Activated T-cell treated with anti-CD3 and anti-CD28 coated beads, Interleukin-2, amount 50 U/mL, for 4 hours (primary cell): ENCODE data around the gene PSMB11. TPM values are rescaled to one million over a fixed set of nuclear protein-coding genes. Genes with fewer than 3 reads are reported as not detected.
A peak's percentile ranks its signal among the peaks of the same experiment; 100 is the strongest.

Source experiments
- ATAC-seq, 2 donors: fragments of 200-7000 bp; cut with Tn5 transposase; one replicate each; pipeline ENCODE4 v1.10.0; 2021
- DNase-seq: peaks from one replicate; pipeline ENCODE4 v3.0.0-alpha.2; 2020
- H3K27me3 Mint-ChIP-seq: one replicate; pipeline ENCODE4 v1.8.0; 2021; ENCODE audit warnings: low read depth, mixed read lengths
- H3K36me3 Mint-ChIP-seq: one replicate; pipeline ENCODE4 v1.8.0; 2022; ENCODE audit warnings: mixed read lengths; ENCODE audit not compliant: insufficient read depth
- H3K4me1 Mint-ChIP-seq: one replicate; pipeline ENCODE4 v1.8.0; 2021; ENCODE audit warnings: low read depth, mixed read lengths
- H3K4me3 Mint-ChIP-seq: one replicate; pipeline ENCODE4 v1.8.0; 2021; ENCODE audit warnings: mild to moderate bottlenecking, moderate library complexity, mixed read lengths
- H3K9me3 Mint-ChIP-seq: one replicate; pipeline ENCODE4 v1.8.0; 2021; ENCODE audit warnings: mixed read lengths
- total RNA-seq, 3 donors: library from RNA; stranded (reverse); gene quantifications; one replicate each; pipeline ENCODE4 v1.2.1, GENCODE V29; 2021

The PSMB11 gene
- total RNA-seq, 3 donors from 2014 or later: not detected

DNA sequence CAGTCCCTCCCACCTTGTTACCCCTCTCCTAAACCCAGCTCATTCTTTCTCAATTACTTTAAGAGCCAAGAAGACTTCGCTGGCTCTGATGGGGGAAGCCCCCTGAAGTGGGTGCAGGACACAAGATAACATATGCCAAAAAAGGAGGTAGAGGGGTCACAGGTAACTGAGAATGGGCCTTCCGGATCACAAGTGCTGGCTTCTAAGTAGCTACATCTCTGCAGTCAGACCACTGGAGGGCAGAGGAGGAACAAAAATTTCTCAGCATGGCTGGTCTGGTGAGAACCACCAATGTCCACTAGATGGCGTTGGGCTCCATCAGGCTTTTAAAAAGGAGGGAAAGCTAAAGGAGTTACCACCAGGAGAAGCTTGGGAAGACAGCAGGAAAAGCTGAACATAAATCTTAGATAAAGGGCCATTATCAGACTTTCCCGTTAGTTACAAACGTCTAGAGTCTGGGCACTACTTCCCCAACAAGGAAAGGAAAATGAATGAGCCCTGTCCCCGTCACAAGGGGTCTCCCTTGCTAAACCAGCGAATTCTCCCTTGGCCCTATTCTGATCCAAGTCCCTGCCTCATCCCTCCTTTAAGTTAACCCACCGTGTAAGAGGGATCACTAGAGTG lies 26.9 kb downstream of the PSMB11 start:
- Mint-ChIP-seq H3K27me3 (no peaks in the 10 kb centered on the region), H3K9me3 (no peaks in the 10 kb centered on the region), H3K36me3 (peaks cover 29% of the 10 kb centered on the region), H3K4me1 (peaks cover 35% of the 10 kb centered on the region), H3K4me3 (peak overlapping the region; percentile 51)
- DNase-seq (peak; percentile 62), ATAC-seq (peak; percentile 71 to 80)

DNA sequence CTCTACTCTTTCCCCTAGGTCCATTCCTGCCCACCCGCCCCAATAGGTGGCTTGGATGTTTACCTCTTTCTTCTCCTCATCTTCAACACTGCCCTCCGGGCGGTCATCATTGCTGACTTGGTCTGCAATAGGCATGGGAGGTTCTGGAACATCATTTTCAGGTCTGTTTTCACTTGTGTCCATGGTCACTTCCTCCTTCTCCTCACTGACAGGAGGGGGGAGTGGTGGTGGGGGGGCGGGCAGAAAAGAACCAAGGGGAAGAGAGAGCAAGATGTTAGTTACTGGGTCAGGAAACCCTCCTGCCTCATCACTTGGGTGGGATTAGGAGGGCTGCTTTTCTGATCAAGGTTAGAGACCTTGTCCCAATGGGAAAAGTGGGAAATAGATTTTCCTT lies 27.4 kb downstream of the PSMB11 start:
- ATAC-seq (no peak), DNase-seq (no peak)
- Mint-ChIP-seq H3K4me1 (peaks cover 35% of the 10 kb centered on the region), H3K9me3 (no peaks in the 10 kb centered on the region), H3K36me3 (peaks cover 25% of the 10 kb centered on the region), H3K4me3 (peak overlapping the region; percentile 50), H3K27me3 (no peaks in the 10 kb centered on the region)

DNA sequence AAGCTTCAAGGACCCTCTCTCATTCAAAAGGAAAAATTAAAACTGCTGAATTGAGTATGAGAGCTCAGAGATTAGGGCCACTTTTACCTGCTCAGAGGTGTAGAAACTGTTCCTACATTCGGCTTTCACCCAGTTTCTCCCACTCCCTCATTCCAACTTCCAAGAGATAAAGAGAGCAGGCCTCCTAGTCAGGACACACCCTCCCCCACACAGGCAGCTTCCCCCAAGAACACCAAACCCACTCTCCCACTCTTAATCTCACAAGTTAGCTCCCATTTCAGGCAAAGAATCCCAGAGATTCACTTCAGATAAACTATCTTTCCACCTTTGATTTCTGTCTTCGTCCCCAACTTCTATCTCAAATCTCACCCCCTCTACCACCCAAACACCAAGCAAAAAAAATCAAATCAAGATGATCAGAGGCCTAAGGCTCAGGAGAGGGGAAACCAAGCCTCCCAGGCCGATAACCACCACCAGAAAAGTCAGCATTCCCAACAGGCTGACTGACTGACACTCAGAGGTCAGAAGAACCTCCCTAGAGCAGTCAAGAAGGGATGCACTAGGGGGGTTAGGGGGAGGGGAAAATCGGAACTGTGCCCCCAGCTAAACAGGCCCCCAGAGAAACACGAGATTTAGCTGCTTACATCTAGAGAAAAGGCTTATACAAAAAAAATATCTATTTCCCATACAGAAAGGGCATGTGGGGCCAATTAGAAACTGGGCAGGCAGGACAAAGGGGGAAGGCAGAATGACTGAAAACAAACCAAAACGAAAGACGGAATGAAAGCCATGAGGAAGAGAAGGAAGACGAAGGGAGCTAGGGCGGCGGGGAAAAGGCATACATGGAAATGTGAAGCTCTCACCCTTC lies 28.5 kb downstream of the PSMB11 start:
- H3K9me3 Mint-ChIP-seq: no peaks in the 10 kb centered on the region
- H3K4me3 Mint-ChIP-seq: peak overlapping the region; percentile 97
- H3K4me1 Mint-ChIP-seq: peaks cover 37% of the 10 kb centered on the region
- no peaks in the 10 kb centered on the region for H3K27me3 Mint-ChIP-seq
- ATAC-seq: no peak
- H3K36me3 Mint-ChIP-seq: peaks cover 26% of the 10 kb centered on the region
- DNase-seq: no peak

DNA sequence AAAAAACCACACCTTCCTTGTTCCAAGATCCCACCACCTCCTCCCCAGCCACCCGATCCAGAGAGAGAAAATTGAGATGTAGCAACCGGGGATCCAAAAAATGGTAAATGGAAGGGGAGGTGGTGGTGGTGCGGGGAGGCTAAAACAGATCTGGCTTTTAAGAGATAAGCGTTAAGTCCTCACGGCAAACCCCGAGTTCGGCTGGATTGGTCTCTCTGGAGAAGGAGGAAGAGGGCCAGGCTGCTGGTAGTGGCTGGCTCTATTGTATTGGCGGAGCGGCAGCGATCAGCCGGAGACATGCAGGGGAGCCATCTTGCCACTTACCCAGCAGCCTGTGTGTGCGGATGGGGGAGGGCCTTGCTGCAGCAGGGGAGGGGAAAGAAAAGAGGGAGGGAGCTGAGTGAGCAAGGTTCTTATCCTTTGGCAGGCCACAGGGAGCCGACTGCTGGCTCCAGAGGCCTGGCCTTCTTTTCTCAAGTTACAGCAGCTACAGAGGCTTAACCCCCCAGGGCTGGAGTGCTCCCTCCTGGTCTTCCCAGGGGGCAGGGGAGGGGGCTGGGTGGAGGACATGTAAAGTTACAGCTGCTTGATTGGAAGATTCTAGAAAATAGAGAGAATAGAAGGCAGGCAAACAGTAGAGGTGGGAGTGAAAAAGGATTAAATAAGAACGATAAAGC lies 29.4 kb downstream of the PSMB11 start:
- Mint-ChIP-seq H3K9me3 (no peaks in the 10 kb centered on the region), H3K4me3 (peak overlapping the region; percentile 97), H3K27me3 (no peaks in the 10 kb centered on the region), H3K36me3 (peaks cover 27% of the 10 kb centered on the region), H3K4me1 (peaks cover 32% of the 10 kb centered on the region)
- ATAC-seq (peak; percentile 97), DNase-seq (peak; percentile 67)

DNA sequence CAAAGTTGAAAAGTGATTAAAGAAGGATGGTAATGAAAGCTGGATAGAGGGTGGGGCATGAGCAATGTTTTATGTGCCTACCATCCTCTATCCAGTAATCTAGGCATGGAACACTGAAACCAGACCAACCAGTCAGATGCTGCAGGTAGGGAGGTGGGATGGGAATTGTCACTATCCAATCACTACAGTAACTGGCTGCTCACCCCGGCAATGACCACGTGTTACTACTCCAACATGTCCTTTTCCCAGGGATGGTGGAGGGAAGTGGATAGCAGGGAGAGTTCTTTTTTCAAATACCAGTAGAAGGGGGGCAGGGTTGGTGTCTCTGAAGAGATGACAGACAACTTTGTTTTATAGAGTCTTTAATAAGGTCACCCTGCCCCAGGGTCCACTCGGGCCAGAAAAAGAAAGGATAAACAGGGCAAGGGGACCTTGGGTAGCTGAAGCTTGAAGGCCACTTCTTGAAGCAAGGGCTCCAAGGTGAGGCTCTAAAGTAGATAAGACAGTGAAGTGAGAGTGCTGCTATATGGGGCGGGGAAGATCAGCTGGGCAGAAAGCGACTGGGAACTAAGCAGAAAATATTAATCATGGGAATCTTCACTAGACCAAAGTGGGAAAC lies 30.0 kb downstream of the PSMB11 start:
- H3K4me3 Mint-ChIP-seq: peak overlapping the region; percentile 97
- no peaks in the 10 kb centered on the region for H3K27me3 Mint-ChIP-seq
- peaks cover 24% of the 10 kb centered on the region for H3K36me3 Mint-ChIP-seq
- no peaks in the 10 kb centered on the region for H3K9me3 Mint-ChIP-seq
- peaks cover 32% of the 10 kb centered on the region for H3K4me1 Mint-ChIP-seq
- DNase-seq: no peak
- no peak for ATAC-seq

DNA sequence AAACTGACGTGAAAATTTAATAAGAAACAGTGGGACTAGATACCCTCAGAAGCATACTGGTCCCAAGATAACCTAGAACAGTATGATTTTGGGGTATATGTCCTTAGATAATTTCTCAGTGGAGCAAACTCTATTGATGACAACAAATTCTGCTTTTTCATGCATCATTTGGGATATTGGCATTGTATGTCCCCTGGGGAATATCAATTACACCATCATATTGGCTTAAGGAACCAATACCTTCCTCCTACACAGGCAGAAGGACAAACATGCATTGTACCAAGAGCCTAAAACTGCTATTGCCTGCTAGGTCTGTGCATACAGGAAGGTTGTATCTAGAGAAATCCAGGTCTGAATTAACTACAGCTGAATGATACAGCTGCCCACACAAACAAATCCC lies 32.9 kb downstream of the PSMB11 start:
- peaks cover 25% of the 10 kb centered on the region for H3K4me1 Mint-ChIP-seq
- peaks cover 35% of the 10 kb centered on the region for H3K36me3 Mint-ChIP-seq
- no peaks in the 10 kb centered on the region for H3K9me3 Mint-ChIP-seq
- H3K27me3 Mint-ChIP-seq: no peaks in the 10 kb centered on the region
- no peak overlapping the region for H3K4me3 Mint-ChIP-seq
- ATAC-seq (no peak), DNase-seq (no peak)

DNA sequence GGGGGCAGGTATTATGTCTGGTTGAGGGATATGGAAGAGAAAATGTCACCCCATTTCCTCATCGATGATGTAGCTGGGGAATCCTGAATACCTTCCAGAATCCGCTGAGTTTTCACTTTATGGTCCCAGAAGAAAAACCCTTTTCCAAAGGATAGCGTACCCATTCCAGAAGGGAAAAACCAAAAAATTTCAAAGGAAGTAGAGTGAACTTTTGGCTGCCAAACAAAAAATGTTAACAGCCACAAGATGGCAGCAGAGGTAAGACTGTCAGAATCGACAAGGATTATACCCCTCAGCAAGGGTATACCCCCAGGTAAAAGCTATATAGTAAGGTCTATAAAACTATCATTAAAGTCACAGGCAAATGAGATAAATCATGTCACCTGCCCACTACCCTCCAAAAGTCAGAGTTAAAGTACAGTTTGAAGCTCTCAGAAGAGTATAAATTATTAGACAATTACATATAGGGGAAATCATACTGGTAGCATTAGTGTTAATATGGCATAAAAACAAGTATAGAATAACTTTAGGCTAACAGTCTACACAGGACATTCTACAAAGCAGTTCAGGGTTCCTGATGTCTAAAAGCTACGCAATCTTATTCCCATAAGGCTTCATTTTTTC lies 34.9 kb downstream of the PSMB11 start:
- DNase-seq: no peak
- no peaks in the 10 kb centered on the region for H3K27me3 Mint-ChIP-seq
- H3K4me1 Mint-ChIP-seq: peaks cover 16% of the 10 kb centered on the region
- ATAC-seq: peak; percentile 77 to 80
- H3K9me3 Mint-ChIP-seq: no peaks in the 10 kb centered on the region
- no peak overlapping the region for H3K4me3 Mint-ChIP-seq
- peaks cover 44% of the 10 kb centered on the region for H3K36me3 Mint-ChIP-seq

DNA sequence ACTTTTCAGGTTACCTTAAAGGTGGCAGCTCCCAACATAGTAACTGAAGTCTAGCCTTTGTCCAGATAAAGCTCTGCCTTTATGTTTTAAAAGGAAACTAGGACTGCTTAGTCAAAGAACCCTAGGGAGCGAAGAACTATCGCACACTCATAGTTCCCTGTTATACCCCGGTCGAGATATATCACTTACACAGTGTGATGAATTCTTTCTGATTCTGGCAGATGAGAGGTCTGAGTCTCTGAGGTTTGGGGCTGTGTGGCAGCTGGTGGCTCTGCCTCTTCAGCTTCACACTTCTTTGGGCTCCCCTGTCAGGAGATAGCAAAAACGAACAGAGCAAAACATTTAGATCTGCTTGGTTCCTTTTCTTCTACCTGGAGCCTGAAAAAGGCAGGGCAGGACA lies 36.0 kb downstream of the PSMB11 start:
- ATAC-seq (no peak), DNase-seq (no peak)
- H3K27me3 Mint-ChIP-seq: no peaks in the 10 kb centered on the region
- no peaks in the 10 kb centered on the region for H3K9me3 Mint-ChIP-seq
- H3K4me3 Mint-ChIP-seq: no peak overlapping the region
- H3K36me3 Mint-ChIP-seq: peaks cover 42% of the 10 kb centered on the region
- H3K4me1 Mint-ChIP-seq: peaks cover 9% of the 10 kb centered on the region

DNA sequence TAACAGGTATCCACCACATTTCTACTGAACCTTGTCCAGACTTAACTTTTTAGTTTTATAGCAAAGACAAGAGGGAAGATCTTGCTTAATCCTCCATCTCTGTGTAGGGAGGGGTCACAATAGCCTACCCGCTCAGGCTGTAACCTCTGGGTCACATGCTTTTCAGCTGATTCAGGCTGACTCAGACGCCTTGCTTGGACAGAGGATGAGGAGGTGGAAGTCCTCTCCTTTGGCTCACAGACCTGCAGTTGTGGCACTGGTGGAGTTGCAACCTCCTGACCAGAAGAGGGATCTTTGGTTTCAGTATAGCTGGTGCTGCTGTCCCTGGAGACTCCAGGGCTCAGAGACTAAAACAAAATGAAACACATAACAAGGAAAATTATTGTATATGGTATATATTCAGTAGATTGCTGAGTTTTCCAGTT lies 36.7 kb downstream of the PSMB11 start:
- Mint-ChIP-seq H3K27me3 (no peaks in the 10 kb centered on the region), H3K4me1 (peaks cover 9% of the 10 kb centered on the region), H3K4me3 (no peak overlapping the region), H3K36me3 (peaks cover 40% of the 10 kb centered on the region), H3K9me3 (no peaks in the 10 kb centered on the region)
- ATAC-seq (no peak), DNase-seq (no peak)

DNA sequence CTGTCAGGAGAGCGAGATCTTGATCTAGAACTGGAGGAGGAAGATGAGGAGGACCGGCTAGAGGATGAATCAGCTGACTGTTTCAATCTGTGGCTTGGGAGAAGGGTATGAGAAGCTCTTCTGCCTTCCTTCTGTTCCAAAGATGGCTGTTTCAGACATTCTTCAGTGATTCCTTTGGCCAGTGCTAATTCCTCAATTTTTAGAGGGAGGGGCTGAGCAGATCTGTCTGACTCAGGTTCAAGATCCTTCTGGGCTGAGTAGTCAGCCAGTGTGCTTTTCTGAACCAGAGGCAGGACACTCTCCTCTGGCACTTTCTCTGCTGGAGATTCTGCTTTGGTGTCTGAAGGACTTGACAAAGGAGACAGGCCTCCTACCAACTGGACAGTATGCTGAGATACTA lies 37.7 kb downstream of the PSMB11 start:
- Mint-ChIP-seq H3K36me3 (peaks cover 43% of the 10 kb centered on the region), H3K4me3 (no peak overlapping the region), H3K27me3 (no peaks in the 10 kb centered on the region), H3K9me3 (no peaks in the 10 kb centered on the region), H3K4me1 (peaks cover 12% of the 10 kb centered on the region)
- DNase-seq: no peak
- ATAC-seq: no peak

DNA sequence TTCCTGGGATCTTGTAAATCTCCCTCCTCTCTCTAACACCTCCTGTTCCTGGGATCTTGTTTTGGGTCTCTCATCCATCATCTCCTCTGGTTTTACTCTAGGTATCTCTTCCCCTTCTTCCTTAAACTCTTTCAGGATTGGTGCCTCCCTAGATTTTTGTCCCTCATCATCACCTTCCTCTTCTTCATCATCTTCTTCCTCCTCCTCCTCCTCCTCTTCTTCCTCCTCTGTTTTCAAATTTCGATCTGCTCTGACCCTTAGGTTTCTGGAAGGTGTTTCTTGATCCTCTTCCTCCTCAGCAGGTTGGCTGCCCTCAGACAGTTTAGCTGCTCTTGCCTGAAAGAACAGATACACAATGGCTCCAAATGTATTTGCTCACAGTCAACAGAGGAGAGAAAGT lies 38.5 kb downstream of the PSMB11 start:
- no peak for ATAC-seq
- Mint-ChIP-seq H3K36me3 (peaks cover 45% of the 10 kb centered on the region), H3K27me3 (no peaks in the 10 kb centered on the region), H3K4me1 (peaks cover 17% of the 10 kb centered on the region), H3K4me3 (no peak overlapping the region), H3K9me3 (no peaks in the 10 kb centered on the region)
- DNase-seq: no peak

DNA sequence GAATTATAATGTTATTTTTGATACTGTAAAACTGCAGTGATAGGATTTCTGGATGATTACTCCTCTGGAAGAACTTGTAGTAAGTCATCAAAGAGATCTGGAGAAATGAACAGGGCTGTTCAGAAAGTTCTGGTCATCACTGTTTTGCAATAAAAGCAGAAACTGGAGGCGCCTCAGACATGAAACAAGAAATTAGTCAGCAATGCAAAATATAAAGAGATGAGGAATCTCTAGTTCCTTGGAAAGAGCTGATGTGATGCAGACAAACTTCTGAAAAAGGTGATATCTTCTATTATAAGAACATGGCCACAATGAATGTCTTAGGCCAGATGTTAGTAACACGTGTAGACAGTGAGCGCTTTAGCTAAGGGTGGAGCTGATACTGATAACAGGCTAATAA lies 43.4 kb downstream of the PSMB11 start:
- ATAC-seq: peak; percentile 83 to 90
- H3K4me3 Mint-ChIP-seq: peak overlapping the region; percentile 6

DNA sequence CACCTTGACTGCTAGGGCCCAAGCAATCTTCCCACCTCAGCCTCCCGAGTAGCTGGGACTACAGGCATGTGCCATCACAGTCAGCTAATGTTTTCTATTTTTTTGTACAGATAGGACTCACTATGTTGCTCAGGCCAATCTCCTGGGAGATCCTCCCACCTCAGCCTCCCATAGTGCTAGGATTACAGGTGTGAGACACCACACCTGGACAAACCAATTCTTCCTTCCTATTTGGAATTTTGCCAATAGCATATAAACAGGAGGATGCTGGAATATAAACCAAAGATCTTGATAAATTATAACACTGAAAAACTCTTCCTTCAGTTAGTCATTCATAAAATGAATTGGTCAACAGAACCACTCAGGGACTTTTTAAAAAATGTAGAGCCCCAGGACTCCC lies 44.6 kb downstream of the PSMB11 start:
- ATAC-seq (no peak), DNase-seq (no peak)
- Mint-ChIP-seq H3K9me3 (no peaks in the 10 kb centered on the region), H3K27me3 (no peaks in the 10 kb centered on the region), H3K36me3 (peaks cover 41% of the 10 kb centered on the region), H3K4me1 (peaks cover 44% of the 10 kb centered on the region), H3K4me3 (no peak overlapping the region)

More for the DNA sequence above, 43.4 kb downstream of the PSMB11 start:
- peaks cover 45% of the 10 kb centered on the region for H3K4me1 Mint-ChIP-seq
- H3K27me3 Mint-ChIP-seq: no peaks in the 10 kb centered on the region
- H3K9me3 Mint-ChIP-seq: no peaks in the 10 kb centered on the region
- DNase-seq: no peak
- peaks cover 47% of the 10 kb centered on the region for H3K36me3 Mint-ChIP-seq
